Astrocyte (in vitro differentiated cells and primary cell): ENCODE results near the gene CNTROB. TPM values are rescaled to one million over a fixed set of nuclear protein-coding genes. Genes with fewer than 3 reads are reported as not detected.

Experiments used
- DNase-seq: peaks from one replicate; pipeline ENCODE4 v3.0.0-alpha.2; 2010; ENCODE audit warnings: low read depth
- FAIRE-seq: peaks from 2 replicates; lab custom pipeline; 2011; peaks lifted over from hg19 to GRCh38; lab: Jason Lieb, UNC
- H2AFZ ChIP-seq: 2 replicates; pipeline ENCODE4 v1.6.0; 2012; ENCODE audit warnings: low read depth, low read length, inconsistent platforms
- H3K27ac ChIP-seq: 2 replicates; pipeline ENCODE4 v1.5.1; 2011; ENCODE audit warnings: low read depth, low read length, inconsistent platforms
- H3K27me3 ChIP-seq: 2 replicates; pipeline ENCODE4 v1.6.0; 2011; ENCODE audit warnings: low read length, inconsistent platforms; ENCODE audit not compliant: insufficient read depth
- H3K36me3 ChIP-seq: 2 replicates; pipeline ENCODE4 v1.5.1; 2011; ENCODE audit warnings: low read length, inconsistent platforms; ENCODE audit not compliant: insufficient read depth
- H3K4me1 ChIP-seq: 2 replicates; pipeline ENCODE4 v1.5.1; 2011; ENCODE audit warnings: low read length, inconsistent platforms; ENCODE audit not compliant: insufficient read depth
- H3K4me2 ChIP-seq: 2 replicates; pipeline ENCODE4 v1.6.0; 2012; ENCODE audit warnings: low read length, inconsistent platforms
- H3K4me3 ChIP-seq: 2 replicates; pipeline ENCODE4 v1.5.1; 2011; ENCODE audit warnings: low read depth, mild to moderate bottlenecking, low read length, inconsistent platforms; ENCODE audit not compliant: insufficient read depth
- H3K79me2 ChIP-seq: 2 replicates; pipeline ENCODE4 v1.6.0; 2012; ENCODE audit warnings: mild to moderate bottlenecking, low read length, inconsistent platforms; ENCODE audit not compliant: insufficient read depth
- H3K9ac ChIP-seq: 2 replicates; pipeline ENCODE4 v1.6.0; 2012; ENCODE audit warnings: mild to moderate bottlenecking, low read length, inconsistent platforms
- H3K9me3 ChIP-seq: 2 replicates; pipeline ENCODE4 v1.5.1; 2012; ENCODE audit warnings: low read depth, mild to moderate bottlenecking, low read length, inconsistent platforms; ENCODE audit not compliant: insufficient read depth
- H4K20me1 ChIP-seq: 2 replicates; pipeline ENCODE4 v1.6.0; 2012; ENCODE audit warnings: low read length, inconsistent platforms; ENCODE audit not compliant: insufficient read depth
- H3K27ac Mint-ChIP-seq: one replicate; pipeline ENCODE4 v1.8.0; 2021; ENCODE audit warnings: mild to moderate bottlenecking, mixed read lengths; ENCODE audit not compliant: unreplicated experiment
- H3K27me3 Mint-ChIP-seq: one replicate; pipeline ENCODE4 v1.8.0; 2021; ENCODE audit warnings: low read depth, mixed read lengths; ENCODE audit not compliant: unreplicated experiment
- H3K36me3 Mint-ChIP-seq: one replicate; pipeline ENCODE4 v1.8.0; 2021; ENCODE audit warnings: low read depth, mixed read lengths; ENCODE audit not compliant: unreplicated experiment
- H3K4me1 Mint-ChIP-seq: one replicate; pipeline ENCODE4 v1.8.0; 2021; ENCODE audit warnings: low read depth, mixed read lengths; ENCODE audit not compliant: unreplicated experiment
- H3K4me3 Mint-ChIP-seq: one replicate; pipeline ENCODE4 v1.8.0; 2021; ENCODE audit warnings: mild to moderate bottlenecking, moderate library complexity, mixed read lengths; ENCODE audit not compliant: unreplicated experiment
- H3K9me3 Mint-ChIP-seq: one replicate; pipeline ENCODE4 v1.8.0; 2021; ENCODE audit warnings: mild to moderate bottlenecking, mixed read lengths; ENCODE audit not compliant: unreplicated experiment
- EZH2 ChIP-seq: IDR thresholded peaks from 2 replicates; pipeline ENCODE4 v1.6.1; 2012; ENCODE audit warnings: mild to moderate bottlenecking, low read length, inconsistent platforms; ENCODE audit not compliant: insufficient read depth
- total RNA-seq: library from RNA; stranded (reverse); gene quantifications from 2 replicates; pipeline ENCODE4 v1.2.1, GENCODE V29; 2021
- TF ChIP-seq, protein P1 (sequence below): IDR thresholded peaks from 2 replicates; pipeline ENCODE4 v1.5.1; 2011; ENCODE audit warnings: low read depth, mild to moderate bottlenecking, inconsistent platforms, low read length, moderate library complexity; ENCODE audit not compliant: insufficient read depth

Gene CNTROB
- total RNA-seq, 1 donor from 2014 or later, result 25.3 TPM

DNA sequence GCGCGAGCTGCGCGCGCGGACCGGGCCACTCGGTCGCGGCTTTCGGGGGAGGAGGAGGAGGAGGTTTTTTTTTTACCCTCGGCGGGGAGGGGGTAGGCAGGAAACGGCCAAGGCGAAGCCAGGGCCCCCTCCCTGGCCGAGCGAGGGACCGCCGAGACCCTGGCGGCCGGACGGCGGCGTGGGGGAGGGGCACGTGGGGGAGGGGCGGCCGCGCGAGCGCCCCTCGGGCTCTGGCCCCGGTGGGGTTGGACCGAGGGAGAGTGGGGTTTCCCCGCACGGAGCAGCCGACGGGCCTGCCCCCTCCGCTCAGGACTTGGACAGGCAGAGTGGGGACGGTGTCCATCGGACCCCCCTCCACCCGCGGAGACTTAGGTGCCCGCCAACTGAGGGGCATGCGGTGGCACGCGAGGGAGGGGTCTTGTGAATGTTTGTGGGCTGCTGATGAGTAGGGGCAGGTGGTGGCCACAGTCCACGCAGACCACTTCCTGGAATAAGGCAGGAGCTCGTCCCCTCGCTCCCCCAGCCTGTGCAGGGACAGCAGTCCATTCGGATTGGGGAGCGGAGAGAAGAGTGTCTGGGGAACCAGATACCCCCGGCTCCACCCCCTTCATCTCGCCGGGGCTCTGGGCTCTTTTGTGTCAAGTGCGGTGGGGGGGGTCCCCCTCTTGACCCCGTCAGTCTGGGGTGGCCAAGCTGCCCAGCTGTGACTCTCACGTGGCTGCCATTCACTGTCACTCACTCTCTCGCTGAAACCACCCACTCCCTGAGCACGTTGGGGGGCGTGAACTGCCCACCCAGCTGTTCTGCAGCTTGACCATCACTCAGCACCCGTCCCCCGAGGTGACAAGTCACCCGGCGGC lies 46.4 kb upstream of the CNTROB start:
- H3K9me3 ChIP-seq, result no peaks in the 10 kb centered on the region
- no peaks in the 10 kb centered on the region for H3K27me3 ChIP-seq
- no peak for DNase-seq
- H3K79me2 ChIP-seq, result peaks cover 40% of the 10 kb centered on the region
- H3K4me2 ChIP-seq, result peak overlapping the region; percentile 96
- H3K9ac ChIP-seq, result peak overlapping the region; percentile 87
- H2AFZ ChIP-seq, result peak overlapping the region; percentile 36
- Mint-ChIP-seq H3K4me3 (no peak overlapping the region), H3K9me3 (no peaks in the 10 kb centered on the region), H3K27ac (no peak overlapping the region), H3K4me1 (no peaks in the 10 kb centered on the region), H3K36me3 (peaks cover 7% of the 10 kb centered on the region), H3K27me3 (no peaks in the 10 kb centered on the region)
- no peak for FAIRE-seq
- peaks cover 9% of the 10 kb centered on the region for H3K36me3 ChIP-seq
- peaks cover 35% of the 10 kb centered on the region for H3K4me1 ChIP-seq
- TF ChIP-seq EZH2, result no peak
- TF ChIP-seq, protein P1, sequence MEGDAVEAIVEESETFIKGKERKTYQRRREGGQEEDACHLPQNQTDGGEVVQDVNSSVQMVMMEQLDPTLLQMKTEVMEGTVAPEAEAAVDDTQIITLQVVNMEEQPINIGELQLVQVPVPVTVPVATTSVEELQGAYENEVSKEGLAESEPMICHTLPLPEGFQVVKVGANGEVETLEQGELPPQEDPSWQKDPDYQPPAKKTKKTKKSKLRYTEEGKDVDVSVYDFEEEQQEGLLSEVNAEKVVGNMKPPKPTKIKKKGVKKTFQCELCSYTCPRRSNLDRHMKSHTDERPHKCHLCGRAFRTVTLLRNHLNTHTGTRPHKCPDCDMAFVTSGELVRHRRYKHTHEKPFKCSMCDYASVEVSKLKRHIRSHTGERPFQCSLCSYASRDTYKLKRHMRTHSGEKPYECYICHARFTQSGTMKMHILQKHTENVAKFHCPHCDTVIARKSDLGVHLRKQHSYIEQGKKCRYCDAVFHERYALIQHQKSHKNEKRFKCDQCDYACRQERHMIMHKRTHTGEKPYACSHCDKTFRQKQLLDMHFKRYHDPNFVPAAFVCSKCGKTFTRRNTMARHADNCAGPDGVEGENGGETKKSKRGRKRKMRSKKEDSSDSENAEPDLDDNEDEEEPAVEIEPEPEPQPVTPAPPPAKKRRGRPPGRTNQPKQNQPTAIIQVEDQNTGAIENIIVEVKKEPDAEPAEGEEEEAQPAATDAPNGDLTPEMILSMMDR, result no peak
- H3K27ac ChIP-seq, result peak overlapping the region; percentile 84
- peaks cover 28% of the 10 kb centered on the region for H4K20me1 ChIP-seq
- peak overlapping the region; percentile 71 for H3K4me3 ChIP-seq

DNA sequence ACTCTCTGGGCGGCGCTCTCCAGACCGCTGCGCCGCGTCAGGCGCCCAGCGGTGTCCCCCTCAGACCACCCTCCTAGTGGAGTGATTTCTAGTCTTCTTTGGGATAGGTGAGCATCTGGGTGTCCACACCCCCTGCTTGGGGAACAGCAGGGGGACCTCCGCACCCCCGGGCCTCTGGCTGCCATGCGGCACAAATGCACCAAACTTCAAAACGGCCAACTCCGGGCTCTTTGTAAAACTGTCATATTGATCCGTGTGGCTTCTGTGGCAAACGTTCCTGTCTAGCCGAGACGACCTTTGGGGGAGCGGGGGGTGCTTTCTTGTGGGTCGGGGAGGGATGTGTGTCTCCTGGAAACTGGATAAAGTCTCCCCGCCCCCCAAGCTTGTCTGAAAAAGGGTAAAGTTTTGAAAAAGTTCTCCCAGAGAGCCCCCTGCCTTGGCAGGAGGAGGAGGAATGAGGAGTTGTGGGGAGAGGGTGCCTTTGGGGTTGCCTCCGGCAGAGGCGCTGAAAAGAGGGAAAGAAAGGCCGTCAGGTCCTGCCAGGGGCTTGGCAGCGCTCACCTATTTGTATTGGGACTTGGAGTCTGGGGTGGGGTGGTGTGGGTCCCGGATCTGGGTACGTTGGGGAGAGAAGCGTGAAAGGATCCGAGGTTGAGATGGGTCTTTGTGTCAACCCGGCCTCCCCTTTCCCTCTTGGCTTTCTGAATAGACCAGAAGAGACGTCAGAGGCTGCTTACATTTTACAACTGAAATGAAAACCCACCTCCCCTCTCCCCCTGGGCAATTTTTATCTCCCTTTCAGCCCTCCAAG lies 45.6 kb upstream of the CNTROB start:
- Histone ChIP-seq H3K4me3 (peak overlapping the region; percentile 71), H3K79me2 (peaks cover 40% of the 10 kb centered on the region), H3K9ac (peak overlapping the region; percentile 87), H3K27me3 (no peaks in the 10 kb centered on the region), H4K20me1 (peaks cover 33% of the 10 kb centered on the region), H2AFZ (peak overlapping the region; percentile 18), H3K36me3 (peaks cover 2% of the 10 kb centered on the region), H3K4me2 (peak overlapping the region; percentile 96), H3K9me3 (no peaks in the 10 kb centered on the region), H3K27ac (peak overlapping the region; percentile 84), H3K4me1 (peaks cover 35% of the 10 kb centered on the region)
- H3K9me3 Mint-ChIP-seq, result no peaks in the 10 kb centered on the region
- no peaks in the 10 kb centered on the region for H3K27me3 Mint-ChIP-seq
- no peak for FAIRE-seq
- no peak overlapping the region for H3K27ac Mint-ChIP-seq
- H3K36me3 Mint-ChIP-seq, result peaks cover 12% of the 10 kb centered on the region
- H3K4me1 Mint-ChIP-seq, result no peaks in the 10 kb centered on the region
- TF ChIP-seq EZH2, result no peak
- TF ChIP-seq, protein P1, result no peak
- H3K4me3 Mint-ChIP-seq, result no peak overlapping the region
- DNase-seq, result no peak
